ENCODE results near the gene ZNF32. TPM values are rescaled to one million over a fixed set of nuclear protein-coding genes. Genes with fewer than 3 reads are reported as not detected.

Gene ZNF32
- total RNA-seq, 1 experiment from 2014 or later, result 23.9 TPM

DNA sequence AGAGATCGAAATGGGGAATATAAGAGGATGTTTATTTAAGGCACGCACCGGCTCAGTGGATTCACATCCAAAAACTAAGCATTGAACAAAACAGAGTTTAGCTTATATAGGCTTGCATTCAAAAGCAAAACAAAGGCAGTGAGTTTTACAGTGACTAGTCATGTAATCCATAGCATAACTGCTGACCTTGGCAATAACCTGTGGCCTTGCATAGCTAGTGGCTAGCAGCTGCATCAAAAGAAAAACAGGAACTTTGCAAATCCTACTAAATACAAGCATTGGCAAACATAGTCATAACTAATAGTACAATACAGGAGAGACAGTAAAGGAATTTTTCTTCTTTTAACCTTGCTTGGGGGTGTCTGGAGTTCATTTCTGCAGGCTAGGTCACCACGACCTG, 52.1 kb downstream of the ZNF32 start (continued):
- TF ChIP-seq, protein P1, sequence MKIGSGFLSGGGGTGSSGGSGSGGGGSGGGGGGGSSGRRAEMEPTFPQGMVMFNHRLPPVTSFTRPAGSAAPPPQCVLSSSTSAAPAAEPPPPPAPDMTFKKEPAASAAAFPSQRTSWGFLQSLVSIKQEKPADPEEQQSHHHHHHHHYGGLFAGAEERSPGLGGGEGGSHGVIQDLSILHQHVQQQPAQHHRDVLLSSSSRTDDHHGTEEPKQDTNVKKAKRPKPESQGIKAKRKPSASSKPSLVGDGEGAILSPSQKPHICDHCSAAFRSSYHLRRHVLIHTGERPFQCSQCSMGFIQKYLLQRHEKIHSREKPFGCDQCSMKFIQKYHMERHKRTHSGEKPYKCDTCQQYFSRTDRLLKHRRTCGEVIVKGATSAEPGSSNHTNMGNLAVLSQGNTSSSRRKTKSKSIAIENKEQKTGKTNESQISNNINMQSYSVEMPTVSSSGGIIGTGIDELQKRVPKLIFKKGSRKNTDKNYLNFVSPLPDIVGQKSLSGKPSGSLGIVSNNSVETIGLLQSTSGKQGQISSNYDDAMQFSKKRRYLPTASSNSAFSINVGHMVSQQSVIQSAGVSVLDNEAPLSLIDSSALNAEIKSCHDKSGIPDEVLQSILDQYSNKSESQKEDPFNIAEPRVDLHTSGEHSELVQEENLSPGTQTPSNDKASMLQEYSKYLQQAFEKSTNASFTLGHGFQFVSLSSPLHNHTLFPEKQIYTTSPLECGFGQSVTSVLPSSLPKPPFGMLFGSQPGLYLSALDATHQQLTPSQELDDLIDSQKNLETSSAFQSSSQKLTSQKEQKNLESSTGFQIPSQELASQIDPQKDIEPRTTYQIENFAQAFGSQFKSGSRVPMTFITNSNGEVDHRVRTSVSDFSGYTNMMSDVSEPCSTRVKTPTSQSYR (CRISPR knock-in tag; IDR thresholded peaks at IDR 0.05), result no peak
- TF ChIP-seq, protein P2, sequence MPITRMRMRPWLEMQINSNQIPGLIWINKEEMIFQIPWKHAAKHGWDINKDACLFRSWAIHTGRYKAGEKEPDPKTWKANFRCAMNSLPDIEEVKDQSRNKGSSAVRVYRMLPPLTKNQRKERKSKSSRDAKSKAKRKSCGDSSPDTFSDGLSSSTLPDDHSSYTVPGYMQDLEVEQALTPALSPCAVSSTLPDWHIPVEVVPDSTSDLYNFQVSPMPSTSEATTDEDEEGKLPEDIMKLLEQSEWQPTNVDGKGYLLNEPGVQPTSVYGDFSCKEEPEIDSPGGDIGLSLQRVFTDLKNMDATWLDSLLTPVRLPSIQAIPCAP (CRISPR knock-in tag; IDR thresholded peaks at IDR 0.05), result no peak

DNA sequence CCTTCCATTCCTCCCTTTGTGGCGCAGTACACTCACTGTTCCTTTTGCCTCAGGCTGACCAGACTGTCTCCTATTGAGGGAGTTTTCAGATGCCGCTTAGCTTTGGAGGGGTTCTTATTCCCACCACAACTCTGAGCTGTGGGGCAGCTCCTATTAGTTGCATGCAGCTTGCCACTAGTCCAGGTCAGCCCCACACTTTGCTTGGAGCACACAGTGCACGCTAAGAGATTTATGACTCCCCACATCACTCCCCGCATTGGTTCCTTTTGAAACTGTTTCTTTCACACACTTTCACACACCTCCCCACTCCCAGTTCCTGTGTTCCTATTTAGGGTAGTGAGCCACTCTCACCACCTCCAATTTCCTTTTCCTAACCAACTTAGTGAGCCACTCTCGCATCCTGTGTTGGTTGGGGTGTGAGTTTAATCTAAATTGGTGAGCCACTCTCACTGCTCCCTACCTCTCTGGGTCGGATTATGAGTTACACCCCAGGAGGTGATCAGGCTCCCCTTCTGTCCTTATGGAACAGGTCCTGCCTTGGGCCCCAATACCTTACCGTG, 52.9 kb downstream of the ZNF32 start:
- POLR2A ChIA-PET, result no interaction called here
- TF ChIP-seq, protein P3, sequence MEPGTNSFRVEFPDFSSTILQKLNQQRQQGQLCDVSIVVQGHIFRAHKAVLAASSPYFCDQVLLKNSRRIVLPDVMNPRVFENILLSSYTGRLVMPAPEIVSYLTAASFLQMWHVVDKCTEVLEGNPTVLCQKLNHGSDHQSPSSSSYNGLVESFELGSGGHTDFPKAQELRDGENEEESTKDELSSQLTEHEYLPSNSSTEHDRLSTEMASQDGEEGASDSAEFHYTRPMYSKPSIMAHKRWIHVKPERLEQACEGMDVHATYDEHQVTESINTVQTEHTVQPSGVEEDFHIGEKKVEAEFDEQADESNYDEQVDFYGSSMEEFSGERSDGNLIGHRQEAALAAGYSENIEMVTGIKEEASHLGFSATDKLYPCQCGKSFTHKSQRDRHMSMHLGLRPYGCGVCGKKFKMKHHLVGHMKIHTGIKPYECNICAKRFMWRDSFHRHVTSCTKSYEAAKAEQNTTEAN (CRISPR knock-in tag; IDR thresholded peaks at IDR 0.05), result no peak
- TF ChIP-seq PRRX2 (CRISPR knock-in tag; IDR thresholded peaks at IDR 0.05) (no peak), ZNF396 (CRISPR knock-in tag; IDR thresholded peaks at IDR 0.05; ENCODE audit: borderline replicate concordance) (no peak), NR2C2 (CRISPR knock-in tag; IDR thresholded peaks at IDR 0.05) (no peak), FOXK1 (CRISPR knock-in tag; IDR thresholded peaks at IDR 0.05) (no peak), ESRRA (CRISPR knock-in tag; IDR thresholded peaks at IDR 0.05; ENCODE audit: borderline replicate concordance) (no peak), TEAD4 (CRISPR knock-in tag; IDR thresholded peaks at IDR 0.05) (no peak), ZNF263 (CRISPR knock-in tag; IDR thresholded peaks at IDR 0.05; ENCODE audit: low read depth) (no peak), FOXP1 (CRISPR knock-in tag; IDR thresholded peaks at IDR 0.05; ENCODE audit: borderline replicate concordance) (no peak), GABPB1 (CRISPR knock-in tag; IDR thresholded peaks at IDR 0.05) (no peak)
- TF ChIP-seq, protein P4, sequence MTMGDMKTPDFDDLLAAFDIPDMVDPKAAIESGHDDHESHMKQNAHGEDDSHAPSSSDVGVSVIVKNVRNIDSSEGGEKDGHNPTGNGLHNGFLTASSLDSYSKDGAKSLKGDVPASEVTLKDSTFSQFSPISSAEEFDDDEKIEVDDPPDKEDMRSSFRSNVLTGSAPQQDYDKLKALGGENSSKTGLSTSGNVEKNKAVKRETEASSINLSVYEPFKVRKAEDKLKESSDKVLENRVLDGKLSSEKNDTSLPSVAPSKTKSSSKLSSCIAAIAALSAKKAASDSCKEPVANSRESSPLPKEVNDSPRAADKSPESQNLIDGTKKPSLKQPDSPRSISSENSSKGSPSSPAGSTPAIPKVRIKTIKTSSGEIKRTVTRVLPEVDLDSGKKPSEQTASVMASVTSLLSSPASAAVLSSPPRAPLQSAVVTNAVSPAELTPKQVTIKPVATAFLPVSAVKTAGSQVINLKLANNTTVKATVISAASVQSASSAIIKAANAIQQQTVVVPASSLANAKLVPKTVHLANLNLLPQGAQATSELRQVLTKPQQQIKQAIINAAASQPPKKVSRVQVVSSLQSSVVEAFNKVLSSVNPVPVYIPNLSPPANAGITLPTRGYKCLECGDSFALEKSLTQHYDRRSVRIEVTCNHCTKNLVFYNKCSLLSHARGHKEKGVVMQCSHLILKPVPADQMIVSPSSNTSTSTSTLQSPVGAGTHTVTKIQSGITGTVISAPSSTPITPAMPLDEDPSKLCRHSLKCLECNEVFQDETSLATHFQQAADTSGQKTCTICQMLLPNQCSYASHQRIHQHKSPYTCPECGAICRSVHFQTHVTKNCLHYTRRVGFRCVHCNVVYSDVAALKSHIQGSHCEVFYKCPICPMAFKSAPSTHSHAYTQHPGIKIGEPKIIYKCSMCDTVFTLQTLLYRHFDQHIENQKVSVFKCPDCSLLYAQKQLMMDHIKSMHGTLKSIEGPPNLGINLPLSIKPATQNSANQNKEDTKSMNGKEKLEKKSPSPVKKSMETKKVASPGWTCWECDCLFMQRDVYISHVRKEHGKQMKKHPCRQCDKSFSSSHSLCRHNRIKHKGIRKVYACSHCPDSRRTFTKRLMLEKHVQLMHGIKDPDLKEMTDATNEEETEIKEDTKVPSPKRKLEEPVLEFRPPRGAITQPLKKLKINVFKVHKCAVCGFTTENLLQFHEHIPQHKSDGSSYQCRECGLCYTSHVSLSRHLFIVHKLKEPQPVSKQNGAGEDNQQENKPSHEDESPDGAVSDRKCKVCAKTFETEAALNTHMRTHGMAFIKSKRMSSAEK (CRISPR knock-in tag; IDR thresholded peaks at IDR 0.05; ENCODE audit: borderline replicate concordance), result no peak
- TF ChIP-seq, protein P5, sequence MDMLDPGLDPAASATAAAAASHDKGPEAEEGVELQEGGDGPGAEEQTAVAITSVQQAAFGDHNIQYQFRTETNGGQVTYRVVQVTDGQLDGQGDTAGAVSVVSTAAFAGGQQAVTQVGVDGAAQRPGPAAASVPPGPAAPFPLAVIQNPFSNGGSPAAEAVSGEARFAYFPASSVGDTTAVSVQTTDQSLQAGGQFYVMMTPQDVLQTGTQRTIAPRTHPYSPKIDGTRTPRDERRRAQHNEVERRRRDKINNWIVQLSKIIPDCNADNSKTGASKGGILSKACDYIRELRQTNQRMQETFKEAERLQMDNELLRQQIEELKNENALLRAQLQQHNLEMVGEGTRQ (CRISPR knock-in tag; IDR thresholded peaks at IDR 0.05), result no peak
- TF ChIP-seq, protein P6, sequence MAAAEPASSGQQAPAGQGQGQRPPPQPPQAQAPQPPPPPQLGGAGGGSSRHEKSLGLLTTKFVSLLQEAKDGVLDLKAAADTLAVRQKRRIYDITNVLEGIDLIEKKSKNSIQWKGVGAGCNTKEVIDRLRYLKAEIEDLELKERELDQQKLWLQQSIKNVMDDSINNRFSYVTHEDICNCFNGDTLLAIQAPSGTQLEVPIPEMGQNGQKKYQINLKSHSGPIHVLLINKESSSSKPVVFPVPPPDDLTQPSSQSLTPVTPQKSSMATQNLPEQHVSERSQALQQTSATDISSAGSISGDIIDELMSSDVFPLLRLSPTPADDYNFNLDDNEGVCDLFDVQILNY (CRISPR knock-in tag; IDR thresholded peaks at IDR 0.05), result no peak
- TF ChIP-seq, protein P7, sequence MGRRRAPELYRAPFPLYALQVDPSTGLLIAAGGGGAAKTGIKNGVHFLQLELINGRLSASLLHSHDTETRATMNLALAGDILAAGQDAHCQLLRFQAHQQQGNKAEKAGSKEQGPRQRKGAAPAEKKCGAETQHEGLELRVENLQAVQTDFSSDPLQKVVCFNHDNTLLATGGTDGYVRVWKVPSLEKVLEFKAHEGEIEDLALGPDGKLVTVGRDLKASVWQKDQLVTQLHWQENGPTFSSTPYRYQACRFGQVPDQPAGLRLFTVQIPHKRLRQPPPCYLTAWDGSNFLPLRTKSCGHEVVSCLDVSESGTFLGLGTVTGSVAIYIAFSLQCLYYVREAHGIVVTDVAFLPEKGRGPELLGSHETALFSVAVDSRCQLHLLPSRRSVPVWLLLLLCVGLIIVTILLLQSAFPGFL (CRISPR knock-in tag; IDR thresholded peaks at IDR 0.05; ENCODE audit: borderline replicate concordance), result no peak
- DNase-seq (ENCODE audit: low spot score), result no peak
- peaks cover 27% of the 10 kb centered on the region for H3K27me3 Mint-ChIP-seq (ENCODE audit: low read depth)
- no peaks in the 10 kb centered on the region for H3K4me1 Mint-ChIP-seq
- ATAC-seq, result no peak
- peaks cover 17% of the 10 kb centered on the region for H3K36me3 Mint-ChIP-seq
- no peak overlapping the region for H3K27ac Mint-ChIP-seq
- H3K4me3 Mint-ChIP-seq, result no peak overlapping the region
- H3K9me3 Mint-ChIP-seq, result peaks cover 46% of the 10 kb centered on the region
- CTCF ChIA-PET, result no interaction called here

Measured in WTC11 (cell line).